ENCODE results near the gene TBC1D30.

Gene TBC1D30

DNA sequence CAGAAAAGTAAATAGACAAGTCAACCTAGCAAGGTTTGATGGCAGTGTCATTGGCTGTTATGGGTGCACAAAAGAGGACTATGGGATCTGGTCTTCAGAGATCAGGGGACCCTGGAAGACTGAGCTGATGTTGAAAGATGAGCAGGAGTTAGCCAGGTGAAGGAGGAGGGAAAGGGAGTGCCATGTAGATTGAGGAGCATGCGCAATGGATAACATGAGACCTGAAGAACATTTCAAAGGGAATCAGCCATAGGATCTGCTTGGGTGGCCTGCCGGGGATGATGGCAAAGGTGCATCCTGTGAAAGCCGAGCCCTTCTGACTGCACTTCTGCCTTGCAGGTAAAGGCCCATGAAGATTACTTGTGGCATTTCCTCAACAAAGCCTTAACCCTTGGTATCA is 90.8 kb downstream of the TBC1D30 start:
- DNase-seq = no peak

DNA sequence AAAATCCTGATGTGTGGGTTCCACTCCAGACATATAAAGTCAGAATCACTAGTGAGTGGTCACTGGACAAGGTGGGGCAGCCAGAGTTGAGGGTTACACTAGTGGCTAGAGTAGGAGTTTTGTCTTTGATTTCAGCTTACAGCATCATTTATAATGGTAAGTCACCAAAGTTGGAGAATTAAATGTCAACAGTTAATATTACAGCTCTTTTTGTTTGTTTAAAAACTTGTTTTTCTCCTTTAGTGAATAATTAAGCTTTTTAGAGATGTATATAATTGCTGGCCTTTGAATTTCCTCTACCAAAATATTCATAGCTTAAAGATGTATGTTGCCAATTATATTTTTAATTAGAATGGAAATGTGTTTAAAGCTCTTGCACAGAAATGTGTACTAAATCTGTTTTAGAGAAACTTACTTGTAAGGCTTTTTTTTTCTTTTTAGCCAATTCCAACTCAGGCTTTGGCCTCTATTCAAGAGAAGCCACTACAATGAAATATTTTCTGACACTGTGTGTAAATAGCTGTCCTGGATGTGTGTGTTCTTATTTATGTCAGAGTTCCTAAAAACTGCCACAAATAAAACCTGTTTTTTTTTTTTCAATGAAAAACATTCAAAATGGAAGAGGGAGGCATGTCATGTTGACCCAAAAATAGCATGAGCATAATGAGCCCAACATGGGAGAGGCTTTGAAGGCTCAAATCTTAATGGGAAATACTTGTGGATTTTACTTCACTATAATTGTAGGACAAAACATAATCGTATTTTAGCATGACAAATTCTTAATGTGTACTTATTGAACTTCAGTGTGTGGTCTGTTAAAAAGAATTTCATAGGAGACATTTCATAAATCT is 92.2 kb downstream of the TBC1D30 start:
- no peak for DNase-seq

DNA sequence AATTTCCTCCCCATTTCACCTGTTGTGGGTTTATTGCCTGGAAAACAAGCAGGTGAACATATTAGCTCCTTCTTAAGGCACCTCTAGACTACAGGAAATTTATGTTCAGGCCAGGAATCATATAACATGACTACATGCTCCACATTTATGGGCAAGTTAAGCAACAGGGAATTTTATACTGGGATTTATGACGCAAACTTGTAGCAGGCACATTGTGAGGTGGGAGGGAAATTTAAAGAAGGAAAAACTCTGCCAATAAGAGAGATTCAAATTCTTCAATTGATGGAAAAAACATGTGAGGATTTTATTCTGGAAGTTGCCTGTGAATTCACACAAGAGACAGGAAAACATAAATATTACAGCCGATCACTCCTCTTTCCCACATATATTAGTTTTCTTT is 93.9 kb downstream of the TBC1D30 start:
- DNase-seq = no peak

DNA sequence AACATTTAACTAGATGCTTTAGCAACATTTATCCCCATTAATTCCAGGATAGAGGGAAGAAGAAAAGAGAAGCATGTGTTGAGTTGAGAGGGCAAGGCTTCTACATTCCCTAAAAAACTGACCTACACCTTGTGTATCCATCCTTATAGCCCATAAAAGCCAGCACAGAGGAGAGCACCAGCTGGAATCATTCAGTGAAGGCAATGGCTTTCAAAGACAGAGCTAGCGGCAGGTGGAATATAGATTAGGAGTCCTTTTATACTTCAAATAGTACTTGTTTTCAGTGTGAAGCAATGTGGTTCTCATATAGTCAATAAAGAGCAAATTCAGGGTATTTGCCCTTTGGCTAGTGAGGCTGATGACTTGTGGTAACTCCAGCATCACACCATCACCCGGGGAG is 94.4 kb downstream of the TBC1D30 start:
- no peak for DNase-seq

DNA sequence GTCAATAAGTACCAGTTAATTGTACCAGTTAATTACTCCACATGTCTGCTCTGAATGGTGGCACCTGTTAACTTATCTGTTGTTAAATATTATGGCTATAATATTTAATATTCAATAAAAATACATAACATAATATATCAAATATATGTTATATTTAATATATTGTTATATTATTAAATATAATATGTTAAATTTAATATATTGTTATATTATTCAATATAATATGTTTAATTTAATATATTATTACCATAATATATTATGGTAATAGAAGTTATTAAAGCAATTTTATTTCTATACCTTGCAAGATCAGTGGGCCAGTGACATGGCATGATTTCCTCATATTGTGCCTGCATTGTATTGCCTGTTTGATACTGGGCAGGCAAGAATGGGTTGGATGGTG is 98.4 kb downstream of the TBC1D30 start:
- no peak for DNase-seq

DNA sequence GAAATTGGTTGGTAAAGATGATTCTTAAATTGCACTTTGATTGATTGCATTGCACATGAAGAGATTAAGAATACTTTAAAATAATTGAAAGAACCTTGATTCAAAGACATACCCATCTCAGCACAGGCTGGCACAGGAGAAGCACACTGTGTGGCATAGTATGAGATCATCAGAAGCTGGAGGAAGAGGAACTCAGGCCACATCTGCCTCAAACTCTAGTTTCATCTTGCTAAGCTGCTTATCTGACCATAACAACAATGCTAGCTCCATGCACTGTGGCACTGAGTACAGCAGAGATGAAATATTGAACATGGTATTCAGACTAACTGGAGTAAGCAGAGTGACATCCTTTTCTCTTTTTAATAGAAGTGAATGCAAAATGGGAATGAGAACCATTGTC is 99.1 kb downstream of the TBC1D30 start:
- DNase-seq = no peak
